OCI-LY1 (cell line): ENCODE data around the gene ZNF605.

Experiments
- H2AFZ ChIP-seq: fragments of 200-600 bp; sonication (generic), shearing (Covaris generic); 2 replicates; pipeline ENCODE4 v1.6.0; 2014; ENCODE audit warnings: antibody characterized with exemption, mild to moderate bottlenecking, low read length
- H3F3A ChIP-seq: fragments of 200-600 bp; sonication (generic), shearing (Covaris generic); 2 replicates; pipeline ENCODE4 v1.6.0; 2014; ENCODE audit warnings: mild to moderate bottlenecking, antibody characterized with exemption, low read length, moderate library complexity; ENCODE audit not compliant: insufficient read depth
- H3K27ac ChIP-seq: fragments of 200-600 bp; sonication (generic); 2 replicates; pipeline ENCODE4 v1.5.1; 2014; ENCODE audit warnings: low read length, mixed run types, mild to moderate bottlenecking, low read depth; ENCODE audit not compliant: poor library complexity, severe bottlenecking
- H3K27me3 ChIP-seq: fragments of 200-600 bp; sonication (generic); 2 replicates; pipeline ENCODE4 v1.6.0; 2014; ENCODE audit warnings: antibody characterized with exemption, mild to moderate bottlenecking, low read length, moderate library complexity; ENCODE audit not compliant: insufficient read depth
- H3K36me3 ChIP-seq: fragments of 200-600 bp; sonication (generic); 2 replicates; pipeline ENCODE4 v1.6.1; 2014; ENCODE audit warnings: mild to moderate bottlenecking, antibody characterized with exemption, low read length, moderate library complexity, mixed read lengths; ENCODE audit not compliant: insufficient read depth
- H3K4me1 ChIP-seq: fragments of 200-600 bp; sonication (generic); 2 replicates; pipeline ENCODE4 v1.5.1; 2014; ENCODE audit warnings: mild to moderate bottlenecking, low read length, moderate library complexity; ENCODE audit not compliant: insufficient read depth, severe bottlenecking
- H3K4me2 ChIP-seq: fragments of 200-600 bp; sonication (generic), shearing (Covaris generic); 2 replicates; pipeline ENCODE4 v1.6.1; 2014; ENCODE audit warnings: low read length
- H3K4me3 ChIP-seq: fragments of 200-600 bp; sonication (generic); 2 replicates; pipeline ENCODE4 v1.5.1; 2014; ENCODE audit warnings: low read length, low read depth, mild to moderate bottlenecking, mixed read lengths; ENCODE audit not compliant: poor library complexity, severe bottlenecking
- H3K79me2 ChIP-seq: fragments of 200-600 bp; shearing (Covaris generic); 2 replicates; pipeline ENCODE4 v1.6.1; 2016; ENCODE audit warnings: mixed run types, low read length, mixed read lengths; ENCODE audit not compliant: insufficient read depth
- H3K9ac ChIP-seq: fragments of 200-600 bp; sonication (generic), shearing (Covaris generic); 2 replicates; pipeline ENCODE4 v1.6.1; 2014; ENCODE audit warnings: mild to moderate bottlenecking, low read length, mixed read lengths
- H3K9me2 ChIP-seq: fragments of 200-600 bp; sonication (generic), shearing (Covaris generic); 2 replicates; pipeline ENCODE4 v1.6.1; 2014; ENCODE audit warnings: low read depth, mild to moderate bottlenecking, low read length, mixed read lengths
- H3K9me3 ChIP-seq: fragments of 200-600 bp; shearing (Covaris generic); 2 replicates; pipeline ENCODE4 v1.6.1; 2014; ENCODE audit warnings: low read length, mixed read lengths
- H4K20me1 ChIP-seq: fragments of 200-600 bp; sonication (generic), shearing (Covaris generic); 2 replicates; pipeline ENCODE4 v1.6.0; 2016; ENCODE audit warnings: mild to moderate bottlenecking, low read length; ENCODE audit not compliant: insufficient read depth
- EZH2 ChIP-seq: fragments of 200-600 bp; sonication (generic), shearing (Covaris generic); IDR thresholded peaks from 2 replicates; pipeline ENCODE4 v1.8.0; 2017; ENCODE audit warnings: borderline replicate concordance, mixed run types, mild to moderate bottlenecking, antibody characterized with exemption, low read length, moderate library complexity, mixed read lengths
- TF ChIP-seq, protein P1 (sequence below): fragments of 200-600 bp; sonication (generic), shearing (Covaris generic); IDR thresholded peaks from 2 replicates; pipeline ENCODE4 v1.5.1; 2017; ENCODE audit warnings: mild to moderate bottlenecking, antibody characterized with exemption, low read length, moderate library complexity, mixed read lengths

ZNF605 gene

DNA sequence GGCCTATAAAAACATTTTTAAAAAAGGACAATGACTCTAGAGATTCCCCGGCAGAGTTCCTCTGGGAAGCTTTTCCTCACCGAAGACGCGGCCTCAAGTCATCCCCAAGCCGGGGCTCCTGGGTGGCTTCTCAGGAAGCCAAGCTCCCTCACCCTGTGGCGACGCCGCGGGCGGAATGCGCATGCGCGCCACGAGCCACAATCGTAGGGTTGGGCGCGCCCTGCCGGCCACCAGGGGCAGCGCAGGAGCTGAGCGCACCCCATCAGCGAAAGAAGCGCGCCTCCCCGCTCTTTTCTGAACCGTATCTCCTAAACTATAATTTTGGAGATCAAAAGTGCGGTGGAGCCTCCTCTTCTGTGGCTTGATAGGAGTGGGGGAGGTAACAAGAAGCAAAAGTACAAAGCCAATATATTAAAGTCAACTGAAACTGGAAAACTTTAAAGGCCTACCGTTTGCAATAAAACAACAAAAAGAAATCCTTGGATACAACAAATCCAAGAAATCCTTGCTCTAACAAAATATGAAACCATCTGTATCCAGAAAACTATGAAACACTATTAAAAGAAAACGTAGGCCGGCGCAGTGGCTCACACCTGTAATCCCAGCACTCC, 51.3 kb downstream of the ZNF605 start:
- H3K4me1 ChIP-seq = no peaks in the 10 kb centered on the region
- no peak overlapping the region for H3K9ac ChIP-seq
- no peak overlapping the region for H2AFZ ChIP-seq
- TF ChIP-seq EZH2 = no peak
- TF ChIP-seq, protein P1, sequence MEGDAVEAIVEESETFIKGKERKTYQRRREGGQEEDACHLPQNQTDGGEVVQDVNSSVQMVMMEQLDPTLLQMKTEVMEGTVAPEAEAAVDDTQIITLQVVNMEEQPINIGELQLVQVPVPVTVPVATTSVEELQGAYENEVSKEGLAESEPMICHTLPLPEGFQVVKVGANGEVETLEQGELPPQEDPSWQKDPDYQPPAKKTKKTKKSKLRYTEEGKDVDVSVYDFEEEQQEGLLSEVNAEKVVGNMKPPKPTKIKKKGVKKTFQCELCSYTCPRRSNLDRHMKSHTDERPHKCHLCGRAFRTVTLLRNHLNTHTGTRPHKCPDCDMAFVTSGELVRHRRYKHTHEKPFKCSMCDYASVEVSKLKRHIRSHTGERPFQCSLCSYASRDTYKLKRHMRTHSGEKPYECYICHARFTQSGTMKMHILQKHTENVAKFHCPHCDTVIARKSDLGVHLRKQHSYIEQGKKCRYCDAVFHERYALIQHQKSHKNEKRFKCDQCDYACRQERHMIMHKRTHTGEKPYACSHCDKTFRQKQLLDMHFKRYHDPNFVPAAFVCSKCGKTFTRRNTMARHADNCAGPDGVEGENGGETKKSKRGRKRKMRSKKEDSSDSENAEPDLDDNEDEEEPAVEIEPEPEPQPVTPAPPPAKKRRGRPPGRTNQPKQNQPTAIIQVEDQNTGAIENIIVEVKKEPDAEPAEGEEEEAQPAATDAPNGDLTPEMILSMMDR = no peak
- H3K27ac ChIP-seq = no peak overlapping the region
- H3K36me3 ChIP-seq = no peaks in the 10 kb centered on the region
- H3K4me2 ChIP-seq = no peak overlapping the region
- H3K9me3 ChIP-seq = peaks cover 3% of the 10 kb centered on the region; the same call in 1 of the 2 replicates
- no peaks in the 10 kb centered on the region for H3K79me2 ChIP-seq
- no peaks in the 10 kb centered on the region for H3F3A ChIP-seq
- H4K20me1 ChIP-seq = no peaks in the 10 kb centered on the region
- H3K9me2 ChIP-seq = no peaks in the 10 kb centered on the region
- H3K27me3 ChIP-seq = no peaks in the 10 kb centered on the region
- H3K4me3 ChIP-seq = no peak overlapping the region

GRCh38 chr12:132899033-132899432, 57.1 kb downstream of the ZNF605 start:
- Histone ChIP-seq H3K27me3 (no peaks in the 10 kb centered on the region), H3K4me1 (no peaks in the 10 kb centered on the region), H2AFZ (no peak overlapping the region), H3K9ac (no peak overlapping the region), H3K36me3 (no peaks in the 10 kb centered on the region), H4K20me1 (no peaks in the 10 kb centered on the region), H3F3A (no peaks in the 10 kb centered on the region), H3K9me3 (no peaks in the 10 kb centered on the region; the same call in 1 of the 2 replicates), H3K79me2 (no peaks in the 10 kb centered on the region), H3K4me3 (no peak overlapping the region), H3K4me2 (no peak overlapping the region), H3K27ac (no peak overlapping the region), H3K9me2 (no peaks in the 10 kb centered on the region)
- no peak for TF ChIP-seq EZH2
- TF ChIP-seq, protein P1 = no peak

- H3K4me2 ChIP-seq = no peak overlapping the region
- TF ChIP-seq, protein P1 = no peak
- H3K9ac ChIP-seq = no peak overlapping the region
- H3K79me2 ChIP-seq = 0 out of 2 replicates have a peak, but pooled peaks cover 7% of the 10 kb centered on the region
- no peaks in the 10 kb centered on the region for H3F3A ChIP-seq
- no peak overlapping the region for H3K4me3 ChIP-seq
- no peak overlapping the region for H3K27ac ChIP-seq
- no peak overlapping the region for H2AFZ ChIP-seq
- H3K9me3 ChIP-seq = peaks cover 20% of the 10 kb centered on the region
- no peaks in the 10 kb centered on the region for H4K20me1 ChIP-seq
- peaks cover 12% of the 10 kb centered on the region for H3K4me1 ChIP-seq
- no peaks in the 10 kb centered on the region for H3K27me3 ChIP-seq
- no peaks in the 10 kb centered on the region for H3K9me2 ChIP-seq
- peaks cover 24% of the 10 kb centered on the region for H3K36me3 ChIP-seq
These were observed 67.3 kb downstream of the ZNF605 start for GRCh38 chr12:132888852-132889251.
